ENCODE measurements around the gene PIPOX. TPM values are rescaled to one million over a fixed set of nuclear protein-coding genes. Genes with fewer than 3 reads are reported as not detected.

The PIPOX gene
- total RNA-seq, 4 donors from 2014 or later: 0.58 to 1.7 (median 0.93) TPM; not detected in 1

- H3K27me3 ChIP-seq: no peaks in the 10 kb centered on the region
- intact Hi-C loops (cut with DNase I): no loop called here
- no peaks in the 10 kb centered on the region for H3K4me1 ChIP-seq
- TF ChIP-seq POLR2A (IDR thresholded peaks at IDR 0.05) (no peak), CTCF (IDR thresholded peaks at IDR 0.05) (no peak)
- DNase-seq: no peak
- no peak overlapping the region for H3K27ac ChIP-seq
- no peaks in the 10 kb centered on the region for H3K9me3 ChIP-seq
- peaks cover 43 to 52% of the 10 kb centered on the region in 2 donors for H3K36me3 ChIP-seq
- WGBS, 2 donors: 90 to 93% methylated on average over 8 of the region's 8 CpGs
- no peak overlapping the region for H3K4me3 ChIP-seq (replicated peaks in 1 of 3)
These were observed 57.4 kb downstream of the PIPOX start for GRCh38 chr17:29100296-29100695.

- intact Hi-C loops (cut with DNase I): no loop called here
- H3K4me1 ChIP-seq: no peaks in the 10 kb centered on the region
- 75 to 95% methylated on average over 2 to 3 of the region's 3 CpGs for WGBS, 2 donors
- no peak overlapping the region for H3K27ac ChIP-seq
- H3K27me3 ChIP-seq: no peaks in the 10 kb centered on the region
- H3K4me3 ChIP-seq (replicated peaks in 1 of 3): no peak overlapping the region
- DNase-seq: no peak
- H3K36me3 ChIP-seq: peaks cover 36 to 47% of the 10 kb centered on the region in 2 donors
- no peak for TF ChIP-seq POLR2A (IDR thresholded peaks at IDR 0.05)
- TF ChIP-seq CTCF (IDR thresholded peaks at IDR 0.05): no peak
- H3K9me3 ChIP-seq: no peaks in the 10 kb centered on the region
These were observed 59.1 kb downstream of the PIPOX start for GRCh38 chr17:29102046-29102445.

GRCh38 chr17:29102741-29103181, 59.8 kb downstream of the PIPOX start:
- intact Hi-C loops (cut with DNase I): no loop called here
- H3K4me3 ChIP-seq (replicated peaks in 1 of 3): no peak overlapping the region
- no peaks in the 10 kb centered on the region for H3K27me3 ChIP-seq
- peaks cover 0 to 3% of the 10 kb centered on the region in 2 donors for H3K4me1 ChIP-seq
- peaks cover 28 to 40% of the 10 kb centered on the region in 2 donors for H3K36me3 ChIP-seq
- TF ChIP-seq CTCF (IDR thresholded peaks at IDR 0.05) (no peak), POLR2A (IDR thresholded peaks at IDR 0.05) (no peak)
- H3K9me3 ChIP-seq: no peaks in the 10 kb centered on the region
- WGBS, 2 donors: 87 to 89% methylated on average over 11 of the region's 11 CpGs
- no peak for DNase-seq
- H3K27ac ChIP-seq: no peak overlapping the region

- H3K4me1 ChIP-seq: peaks cover 0 to 8% of the 10 kb centered on the region in 2 donors
- no peaks in the 10 kb centered on the region for H3K9me3 ChIP-seq
- no peak overlapping the region for H3K27ac ChIP-seq
- DNase-seq: no peak
- H3K27me3 ChIP-seq: no peaks in the 10 kb centered on the region
- intact Hi-C loops (cut with DNase I): no loop called here
- no peak overlapping the region for H3K4me3 ChIP-seq (replicated peaks in 1 of 3)
- peaks cover 23 to 35% of the 10 kb centered on the region in 2 donors for H3K36me3 ChIP-seq
- no peak for TF ChIP-seq CTCF (IDR thresholded peaks at IDR 0.05)
- no peak for TF ChIP-seq POLR2A (IDR thresholded peaks at IDR 0.05)
- 72 to 91% methylated on average over 3 to 4 of the region's 4 CpGs for WGBS, 2 donors
These were observed 60.4 kb downstream of the PIPOX start for GRCh38 chr17:29103341-29103740.

Other genes with a start within 250 kb of the PIPOX start
- 10 to 100 TPM; 14.1 to 22.6 (median 15.8) TPM for gene FAM222B, start 200.4 kb upstream of the PIPOX start, total RNA-seq
- 10 to 100 TPM; 23.1 to 59.3 (median 41.2) TPM for gene ERAL1, start 188.1 kb upstream of the PIPOX start, total RNA-seq
- 10 to 100 TPM; 55.0 to 75.0 (median 62.7) TPM for gene FLOT2, start 145.4 kb upstream of the PIPOX start, total RNA-seq
- gene DHRS13, start 140.1 kb upstream of the PIPOX start, total RNA-seq: 10 to 100 TPM; 10.6 to 16.2 (median 13.3) TPM
- gene PHF12, start 91.6 kb upstream of the PIPOX start, total RNA-seq: 10 to 100 TPM; 22.0 to 62.9 (median 60.1) TPM
- gene SEZ6, start 37.1 kb upstream of the PIPOX start, total RNA-seq: not detected
- 10 to 100 TPM; 32.1 to 49.8 (median 40.6) TPM for gene MYO18A, start 137.3 kb downstream of the PIPOX start, total RNA-seq
- gene CRYBA1, start 203.7 kb downstream of the PIPOX start, total RNA-seq: not detected